HAP-1 (cell line): ENCODE data around the gene SPTAN1.
"Not testable (repeated sequence)": the region's sequence is repeated elsewhere in the genome, so short reads cannot be mapped to it uniquely, and the experiment has no call there.

ENCODE experiments used
- DNase-seq, 2 experiments: peaks; one replicate each; pipeline ENCODE4 v3.0.0-alpha.2; 2016 to 2020; ENCODE audit warnings: low spot score in 2 of 2
- H3K27me3 ChIP-seq: fragments of 250-450 bp; sonication (Bioruptor Pico); 2 replicates; pipeline ENCODE4 v1.5.1; 2020; ENCODE audit warnings: low read depth, mild to moderate bottlenecking, moderate library complexity
- H3K36me3 ChIP-seq: fragments of 250-450 bp; sonication (Bioruptor Pico); replicated peaks from 2 replicates; pipeline ENCODE4 v1.5.1; 2020; ENCODE audit warnings: mild to moderate bottlenecking
- H3K4me1 ChIP-seq: fragments of 250-450 bp; sonication (Bioruptor Pico); 2 replicates; pipeline ENCODE4 v1.5.1; 2020; ENCODE audit warnings: mild to moderate bottlenecking
- H3K4me3 ChIP-seq: fragments of 250-450 bp; sonication (Bioruptor Pico); 2 replicates; pipeline ENCODE4 v1.5.1; 2020; ENCODE audit warnings: mild to moderate bottlenecking, moderate library complexity
- H3K9me3 ChIP-seq: fragments of 250-450 bp; sonication (Bioruptor Pico); 2 replicates; pipeline ENCODE4 v1.5.1; 2020; ENCODE audit warnings: mild to moderate bottlenecking, moderate library complexity
- in situ Hi-C: fragments of 300-500 bp; cut with MboI; formaldehyde crosslinking; loops from 3 replicates; pipeline ENCODE4 v1.14.3; 2020; ENCODE audit warnings: low sequenced_read_pairs, inconsistent platforms, mixed read lengths

Gene SPTAN1

DNA sequence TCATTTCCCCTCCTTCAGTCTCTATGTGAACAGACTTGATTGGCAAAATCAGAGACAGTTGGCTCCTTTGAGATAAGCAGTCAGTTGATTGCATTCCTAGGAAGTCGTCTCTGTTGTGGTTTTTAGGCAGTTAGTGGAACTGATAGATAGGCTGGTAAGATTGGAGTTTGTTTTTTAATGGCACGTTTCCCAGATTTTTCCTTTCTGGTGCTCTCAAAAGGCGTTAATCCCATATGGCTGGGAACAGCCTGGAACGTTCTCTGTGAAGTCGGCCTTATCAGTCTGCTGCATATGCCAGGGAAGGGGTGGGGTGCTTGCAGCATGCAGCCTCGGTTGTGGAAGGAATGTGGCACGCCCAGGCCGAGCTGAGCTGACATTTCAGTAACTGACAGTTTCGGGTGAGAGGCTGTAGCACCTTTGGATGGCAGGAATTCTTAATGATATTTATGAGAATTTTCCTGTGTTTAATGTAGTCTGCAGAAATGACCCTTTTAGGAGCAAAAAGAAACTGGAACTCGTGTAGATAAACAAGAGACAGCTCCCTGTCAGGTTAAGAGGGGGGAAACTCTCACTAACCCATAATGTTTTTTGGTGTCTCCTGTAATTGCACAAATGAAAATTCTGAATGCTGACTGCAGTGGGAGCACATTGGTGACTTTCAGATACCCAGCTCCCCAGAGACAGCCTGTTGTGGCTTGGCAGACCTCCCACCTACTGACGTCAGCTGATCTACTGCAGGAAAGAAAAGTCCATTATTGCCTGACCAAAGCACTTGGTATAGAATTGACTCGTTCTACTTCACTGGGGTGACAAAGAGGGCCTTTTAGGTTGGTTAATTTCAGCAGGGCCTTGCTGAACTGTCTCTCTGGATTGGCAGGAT is 6.3 kb downstream of the SPTAN1 start:
- DNase-seq: peak; percentile 76 to 80
- Histone ChIP-seq H3K4me1 (peaks cover 51% of the 10 kb centered on the region), H3K9me3 (no peaks in the 10 kb centered on the region), H3K4me3 (no peak overlapping the region), H3K36me3 (no peaks in the 10 kb centered on the region), H3K27me3 (no peaks in the 10 kb centered on the region)
- in situ Hi-C loops: no loop called here

- H3K4me3 ChIP-seq: no peak overlapping the region
- in situ Hi-C loops: no loop called here
- DNase-seq: no peak
These were observed 13.2 kb downstream of the SPTAN1 start for GRCh38 chr9:128565578-128565977.

DNA sequence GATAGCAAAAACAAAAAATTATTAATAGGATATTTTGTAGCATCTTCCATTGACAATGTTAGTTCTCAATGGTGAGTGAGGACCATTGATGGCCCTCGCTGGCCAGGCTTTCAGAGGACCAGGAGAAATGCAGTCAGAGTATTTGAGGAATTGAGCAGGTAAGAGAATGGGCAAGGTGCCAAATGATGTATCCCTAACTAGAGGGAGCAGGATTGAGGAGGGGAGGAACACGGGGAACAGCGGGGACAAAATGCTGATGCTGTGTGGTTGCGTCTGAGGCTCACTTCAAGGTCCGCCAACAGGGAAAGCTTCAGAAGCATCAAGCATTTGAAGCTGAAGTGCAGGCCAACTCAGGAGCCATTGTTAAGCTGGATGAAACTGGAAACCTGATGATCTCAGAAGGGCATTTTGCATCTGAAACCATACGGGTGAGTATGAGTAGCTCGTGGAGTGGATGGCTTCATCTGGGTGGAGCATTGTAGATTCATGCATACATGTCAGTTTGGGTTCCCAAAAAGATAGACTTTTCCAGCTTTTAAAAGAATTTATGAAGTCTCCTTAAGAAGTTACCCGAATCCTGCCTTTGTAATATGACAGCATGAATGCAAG is 16.2 kb downstream of the SPTAN1 start:
- H3K9me3 ChIP-seq: no peaks in the 10 kb centered on the region
- peaks cover 47% of the 10 kb centered on the region for H3K36me3 ChIP-seq
- no peaks in the 10 kb centered on the region for H3K4me1 ChIP-seq
- DNase-seq: no peak
- H3K27me3 ChIP-seq: no peaks in the 10 kb centered on the region
- in situ Hi-C loops: no loop called here
- no peak overlapping the region for H3K4me3 ChIP-seq

More at GRCh38 chr9:128565578-128565977, 13.2 kb downstream of the SPTAN1 start:
- H3K27me3 ChIP-seq: no peaks in the 10 kb centered on the region
- H3K9me3 ChIP-seq: no peaks in the 10 kb centered on the region
- H3K4me1 ChIP-seq: no peaks in the 10 kb centered on the region
- peaks cover 35% of the 10 kb centered on the region for H3K36me3 ChIP-seq

- Histone ChIP-seq H3K36me3 (peaks cover 68% of the 10 kb centered on the region), H3K4me3 (no peak overlapping the region), H3K9me3 (no peaks in the 10 kb centered on the region), H3K27me3 (no peaks in the 10 kb centered on the region), H3K4me1 (no peaks in the 10 kb centered on the region)
- in situ Hi-C loops: loop anchor here (5.0 kb wide), 1 partner anchor 42 kb away; no protein-coding TSS in a partner anchor
- no peak for DNase-seq
These were observed 23.1 kb downstream of the SPTAN1 start for GRCh38 chr9:128575469-128575868.

- H3K9me3 ChIP-seq: no peaks in the 10 kb centered on the region
- H3K4me3 ChIP-seq: no peak overlapping the region
- in situ Hi-C loops: loop anchor here (5.0 kb wide), 1 partner anchor 41 kb away; no protein-coding TSS in a partner anchor
- H3K36me3 ChIP-seq: peaks cover 73% of the 10 kb centered on the region
- no peak for DNase-seq
- no peaks in the 10 kb centered on the region for H3K4me1 ChIP-seq
- no peaks in the 10 kb centered on the region for H3K27me3 ChIP-seq
These were observed 23.5 kb downstream of the SPTAN1 start for GRCh38 chr9:128575916-128576315.

DNA sequence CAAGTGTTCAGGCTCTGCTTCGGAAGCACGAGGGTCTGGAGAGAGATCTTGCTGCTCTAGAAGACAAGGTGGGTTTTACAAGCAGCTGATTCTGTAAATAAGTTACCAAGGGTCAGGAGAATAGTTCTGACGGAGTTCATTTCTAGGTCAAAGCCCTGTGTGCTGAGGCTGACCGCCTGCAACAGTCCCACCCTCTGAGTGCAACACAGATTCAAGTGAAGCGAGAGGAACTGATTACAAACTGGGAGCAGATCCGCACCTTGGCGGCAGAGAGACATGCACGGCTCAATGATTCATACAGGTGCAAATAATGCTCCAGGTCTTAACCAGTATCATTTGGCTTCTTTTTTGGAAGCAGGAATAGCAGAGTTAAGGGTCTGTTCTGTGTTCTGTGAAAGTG is 24.8 kb downstream of the SPTAN1 start:
- Histone ChIP-seq H3K4me1 (no peaks in the 10 kb centered on the region), H3K9me3 (no peaks in the 10 kb centered on the region), H3K4me3 (no peak overlapping the region), H3K27me3 (no peaks in the 10 kb centered on the region), H3K36me3 (peaks cover 80% of the 10 kb centered on the region)
- DNase-seq: no peak
- in situ Hi-C loops: loop anchor here (5.0 kb wide), 1 partner anchor 40 kb away; no protein-coding TSS in a partner anchor

GRCh38 chr9:128579194-128579593 is 26.8 kb downstream of the SPTAN1 start:
- H3K4me1 ChIP-seq: no peaks in the 10 kb centered on the region
- no peak overlapping the region for H3K4me3 ChIP-seq
- DNase-seq: no peak
- no peaks in the 10 kb centered on the region for H3K9me3 ChIP-seq
- in situ Hi-C loops: loop anchor here (5.0 kb wide), 1 partner anchor 38 kb away; no protein-coding TSS in a partner anchor
- H3K36me3 ChIP-seq: peaks cover 92% of the 10 kb centered on the region
- H3K27me3 ChIP-seq: no peaks in the 10 kb centered on the region

DNA sequence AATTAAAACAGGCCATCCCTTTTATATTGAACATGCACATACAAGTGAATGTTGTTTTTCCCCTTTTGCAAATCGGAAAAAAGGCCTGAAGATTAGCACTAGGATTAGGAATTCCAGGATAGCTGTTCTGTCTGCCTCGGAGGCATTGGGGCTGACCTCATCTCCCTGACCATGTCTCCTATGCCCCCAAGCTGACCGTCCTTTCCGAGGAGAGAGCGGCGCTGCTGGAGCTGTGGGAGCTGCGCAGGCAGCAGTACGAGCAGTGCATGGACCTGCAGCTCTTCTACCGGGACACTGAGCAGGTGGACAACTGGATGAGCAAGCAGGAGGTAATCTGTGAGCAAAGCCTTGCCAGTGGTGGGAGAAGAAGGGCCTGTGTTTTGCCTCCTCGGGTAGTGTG is 28.3 kb downstream of the SPTAN1 start:
- no peaks in the 10 kb centered on the region for H3K9me3 ChIP-seq
- in situ Hi-C loops: loop anchor here (10.0 kb wide), 1 partner anchor 404 kb away; no protein-coding TSS in a partner anchor
- H3K4me3 ChIP-seq: no peak overlapping the region
- H3K4me1 ChIP-seq: no peaks in the 10 kb centered on the region
- DNase-seq: no peak
- peaks cover 93% of the 10 kb centered on the region for H3K36me3 ChIP-seq
- H3K27me3 ChIP-seq: no peaks in the 10 kb centered on the region

DNA sequence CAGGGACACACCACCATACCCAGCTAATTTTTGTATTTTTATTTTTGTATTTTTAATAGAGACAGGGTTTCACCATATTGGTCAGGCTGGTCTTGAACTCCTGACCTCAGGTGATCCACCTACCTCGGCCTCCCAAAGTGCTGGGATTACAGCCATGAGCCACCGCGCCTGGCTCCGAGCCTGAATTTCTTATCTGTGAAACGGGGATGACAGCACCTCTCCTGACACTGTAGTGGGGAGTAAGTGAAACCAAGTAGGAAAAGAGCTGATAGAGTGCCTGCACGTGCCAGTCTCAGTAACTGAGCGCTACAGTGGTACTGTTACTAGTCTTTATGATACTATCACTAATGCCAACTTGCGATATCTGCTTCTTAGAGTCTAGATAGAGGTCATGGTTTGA is 32.8 kb downstream of the SPTAN1 start:
- not testable (repeated sequence) for H3K4me1 ChIP-seq, H3K4me3 ChIP-seq, H3K9me3 ChIP-seq, DNase-seq, H3K27me3 ChIP-seq
- H3K36me3 ChIP-seq: peaks cover 83% of the 10 kb centered on the region
- in situ Hi-C loops: loop anchor here (10.0 kb wide), 1 partner anchor 400 kb away; no protein-coding TSS in a partner anchor

DNA sequence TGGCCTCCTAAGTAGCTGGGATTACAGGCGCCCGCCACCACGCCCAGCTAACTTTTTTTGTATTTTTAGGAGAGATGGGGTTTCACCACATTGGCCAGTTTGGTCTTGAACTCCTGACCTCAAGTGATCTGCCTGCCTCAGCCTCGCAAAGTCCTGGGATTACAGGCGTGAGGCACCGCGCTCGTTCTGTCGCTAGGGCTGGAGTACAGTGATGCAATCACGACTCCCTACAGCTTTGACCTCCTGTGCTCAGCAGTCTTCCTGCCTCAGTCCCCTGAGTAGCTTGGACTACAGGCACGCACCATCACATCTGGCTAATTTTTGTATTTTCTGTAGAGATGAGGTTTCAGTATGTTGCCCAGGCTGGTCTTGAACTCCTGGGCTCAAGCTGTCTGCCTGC is 34.5 kb downstream of the SPTAN1 start:
- peaks cover 81% of the 10 kb centered on the region for H3K36me3 ChIP-seq
- in situ Hi-C loops: loop anchor here (10.0 kb wide), 1 partner anchor 398 kb away; no protein-coding TSS in a partner anchor
- not testable (repeated sequence) for H3K27me3 ChIP-seq

DNA sequence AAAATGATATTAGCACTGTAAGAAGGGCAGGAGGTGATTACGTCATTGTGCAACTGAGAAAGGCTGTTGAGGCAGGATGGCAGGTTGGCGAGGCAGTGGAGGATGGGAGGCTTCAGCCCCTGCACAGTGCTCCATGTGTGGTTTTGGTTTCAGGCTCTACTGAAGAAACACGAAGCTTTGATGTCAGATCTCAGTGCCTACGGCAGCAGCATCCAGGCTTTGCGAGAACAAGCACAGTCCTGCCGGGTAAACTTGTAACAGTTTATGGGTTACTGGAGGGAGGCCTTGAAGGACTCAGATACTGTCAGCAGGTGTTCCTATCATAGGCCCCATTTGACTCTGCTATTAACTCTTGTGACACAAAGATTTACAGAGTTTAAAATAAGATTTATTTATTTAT is 35.1 kb downstream of the SPTAN1 start:
- DNase-seq: no peak
- Histone ChIP-seq H3K4me1 (no peaks in the 10 kb centered on the region), H3K27me3 (no peaks in the 10 kb centered on the region), H3K9me3 (no peaks in the 10 kb centered on the region), H3K36me3 (peaks cover 81% of the 10 kb centered on the region), H3K4me3 (no peak overlapping the region)
- in situ Hi-C loops: loop anchor here (10.0 kb wide), 1 partner anchor 397 kb away; no protein-coding TSS in a partner anchor

More for the DNA sequence above, 34.5 kb downstream of the SPTAN1 start:
- H3K9me3 ChIP-seq, H3K4me1 ChIP-seq, DNase-seq, H3K4me3 ChIP-seq: not testable (repeated sequence)

- Histone ChIP-seq H3K27me3 (no peaks in the 10 kb centered on the region), H3K9me3 (no peaks in the 10 kb centered on the region), H3K36me3 (peaks cover 81% of the 10 kb centered on the region), H3K4me1 (no peaks in the 10 kb centered on the region), H3K4me3 (no peak overlapping the region)
- no peak for DNase-seq
- in situ Hi-C loops: loop anchor here (10.0 kb wide), 1 partner anchor 396 kb away; no protein-coding TSS in a partner anchor
These were observed 36.3 kb downstream of the SPTAN1 start for GRCh38 chr9:128588581-128589233.

DNA sequence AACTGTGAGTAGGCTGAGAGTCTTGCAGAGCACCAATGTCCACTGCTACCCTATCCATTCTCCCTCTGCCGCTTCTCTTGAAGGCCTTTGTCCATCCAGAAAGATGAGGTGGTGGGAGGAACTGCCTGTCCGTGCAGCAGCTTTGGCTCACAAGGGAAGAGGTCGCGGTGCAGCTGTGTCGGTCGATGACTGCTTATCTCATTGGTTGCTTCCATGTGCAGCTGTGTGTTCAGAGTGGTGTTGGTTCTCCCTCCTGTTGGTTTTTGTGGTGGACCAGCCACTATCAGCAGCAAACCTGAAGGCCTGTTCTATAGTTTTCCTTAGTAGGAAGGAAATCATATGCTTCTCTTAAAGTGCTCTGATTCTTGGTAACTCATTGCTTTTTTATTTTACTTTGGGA is 40.7 kb downstream of the SPTAN1 start:
- Histone ChIP-seq H3K4me3 (no peak overlapping the region), H3K36me3 (peaks cover 77% of the 10 kb centered on the region), H3K4me1 (no peaks in the 10 kb centered on the region), H3K27me3 (no peaks in the 10 kb centered on the region), H3K9me3 (no peaks in the 10 kb centered on the region)
- in situ Hi-C loops: no loop called here
- DNase-seq: no peak
